HG03108 (cell line): ENCODE data around the gene KIF3A.

Source experiments
- ATAC-seq: cut with Tn5 transposase; IDR thresholded peaks from one replicate; pipeline ENCODE4 v1.9.1; 2021; ENCODE audit warnings: moderate library complexity; ENCODE audit not compliant: unreplicated experiment

KIF3A gene

GRCh38 chr5:132771503-132771998 is 34.2 kb upstream of the KIF3A start:
- ATAC-seq, result no peak

GRCh38 chr5:132770476-132771159 is 33.3 kb upstream of the KIF3A start:
- no peak for ATAC-seq

GRCh38 chr5:132768485-132768868 is 31.1 kb upstream of the KIF3A start:
- no peak for ATAC-seq

DNA sequence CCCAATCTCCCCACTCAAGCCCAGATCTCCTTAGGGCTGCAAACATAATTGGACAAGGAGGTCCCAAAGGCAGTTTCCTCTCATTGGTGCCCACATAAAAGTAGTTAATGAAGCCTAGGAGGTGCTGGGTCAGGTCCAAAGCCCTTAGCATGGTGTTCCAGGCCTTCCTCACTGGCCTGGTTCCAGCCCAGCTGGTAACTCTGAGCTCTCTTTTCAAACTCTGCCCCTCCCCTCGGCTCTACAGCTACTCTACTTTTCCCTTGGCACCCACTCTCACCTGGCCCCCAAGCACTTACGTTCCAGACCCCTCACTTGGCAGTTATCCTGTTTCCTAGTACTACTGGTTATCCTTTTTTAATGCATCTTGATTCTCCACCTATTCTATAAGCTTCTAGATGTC is 29.8 kb upstream of the KIF3A start:
- no peak for ATAC-seq

- ATAC-seq, result no peak
These were observed 29.4 kb upstream of the KIF3A start for GRCh38 chr5:132766806-132767055.

GRCh38 chr5:132766020-132766805 is 28.9 kb upstream of the KIF3A start:
- no peak for ATAC-seq

DNA sequence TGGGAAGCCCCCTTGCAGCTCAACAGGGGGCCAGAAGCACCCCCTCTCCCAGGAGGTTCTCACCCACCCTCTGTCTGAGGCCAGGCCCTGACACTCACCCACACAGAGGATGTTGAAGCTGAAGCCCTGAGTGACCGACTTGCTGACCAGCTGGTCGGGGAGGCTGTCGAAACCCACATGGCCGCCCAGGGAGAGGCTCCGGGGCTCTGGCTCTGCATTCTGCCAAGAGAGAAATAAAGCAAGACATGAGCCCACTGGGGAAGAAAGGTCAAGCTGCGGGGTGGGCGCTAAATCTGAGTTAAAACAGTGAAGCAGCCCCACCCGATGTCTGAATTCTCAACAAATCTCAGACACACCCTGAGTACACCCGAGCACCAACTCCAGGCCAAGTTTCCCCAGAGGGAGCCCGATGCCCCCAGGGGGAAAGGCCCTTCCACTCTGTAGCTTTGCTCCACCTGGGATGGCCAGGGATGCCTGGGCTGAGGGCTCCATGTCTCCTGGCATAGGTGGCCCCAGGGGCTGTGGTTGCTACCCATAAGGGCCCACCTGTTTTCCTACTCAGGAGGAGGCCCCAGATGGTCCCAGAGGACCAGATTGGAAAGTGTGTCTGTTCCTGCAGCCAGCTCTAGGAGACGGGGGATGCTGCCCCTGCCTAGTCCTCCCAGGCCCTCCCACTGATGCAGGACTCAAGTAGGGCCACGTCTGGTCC is 28.1 kb upstream of the KIF3A start:
- no peak for ATAC-seq

DNA sequence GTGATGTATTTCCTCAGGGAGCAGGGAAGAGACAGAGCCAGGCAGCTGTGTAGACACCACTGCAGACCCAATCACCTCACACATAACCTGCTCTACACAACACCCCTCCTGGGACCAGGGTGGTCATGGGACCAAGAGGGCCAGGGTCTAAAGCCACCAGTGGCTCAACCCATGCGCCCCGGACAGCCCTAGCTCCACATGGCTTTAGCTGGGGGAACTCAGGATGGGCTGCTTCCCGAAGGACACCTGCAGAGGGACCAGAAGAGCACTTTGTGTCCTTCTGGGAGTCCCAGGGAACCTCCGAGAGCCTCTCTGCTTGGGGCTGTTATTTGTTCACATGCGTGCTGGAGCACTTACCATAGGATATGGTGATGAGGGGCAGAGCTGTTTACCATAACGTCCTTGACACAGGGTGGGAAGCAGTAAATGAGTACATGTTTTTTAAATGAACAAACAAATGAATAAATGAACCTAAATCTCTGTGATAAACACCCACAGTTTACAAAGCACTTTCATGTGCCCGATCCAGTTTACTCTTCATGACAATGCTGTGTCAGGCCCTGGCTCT is 27.4 kb upstream of the KIF3A start:
- ATAC-seq, result no peak

- ATAC-seq, result no peak
These were observed 26.7 kb upstream of the KIF3A start for GRCh38 chr5:132764051-132764450.

GRCh38 chr5:132763181-132764036 is 26.1 kb upstream of the KIF3A start:
- no peak for ATAC-seq

GRCh38 chr5:132762246-132763000 is 25.1 kb upstream of the KIF3A start:
- no peak for ATAC-seq

- no peak for ATAC-seq
These were observed 24.2 kb upstream of the KIF3A start for GRCh38 chr5:132761321-132762240.

DNA sequence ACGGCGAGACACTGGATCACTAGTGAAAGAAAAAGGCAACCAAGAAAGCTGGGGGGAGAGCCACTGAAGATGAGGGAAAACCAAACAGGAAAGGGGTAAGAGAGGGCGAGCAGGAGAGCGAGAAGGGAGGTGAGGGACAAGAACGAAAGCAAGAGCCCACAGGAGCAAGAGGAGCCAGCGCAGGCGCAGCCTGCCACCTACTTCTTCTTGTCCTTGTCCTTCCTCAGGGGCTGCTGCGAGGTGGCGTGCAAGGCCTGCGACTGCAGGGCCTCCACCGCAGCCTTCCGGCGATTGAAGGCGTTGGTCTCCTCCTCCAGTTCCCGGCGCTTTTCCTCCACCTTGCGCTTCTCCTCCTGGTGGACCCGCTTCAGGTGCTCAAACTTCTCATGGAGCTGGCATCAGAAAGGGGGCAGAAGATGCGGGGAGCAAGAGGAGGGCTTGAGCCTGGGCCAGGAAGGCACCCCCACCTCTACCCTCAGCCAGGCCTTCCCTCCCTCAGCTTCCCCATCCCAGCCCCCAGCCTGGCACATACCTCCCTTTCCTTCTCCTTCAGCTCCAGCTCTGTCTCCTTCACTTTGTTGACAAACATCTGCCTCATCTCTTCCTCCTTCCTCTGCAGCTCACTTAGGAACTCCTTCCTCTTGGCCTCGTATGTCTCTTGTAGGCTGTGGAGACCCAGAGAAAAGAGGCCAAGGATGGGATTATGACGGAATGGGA is 23.4 kb upstream of the KIF3A start:
- ATAC-seq, result no peak

GRCh38 chr5:132760049-132760420 is 22.7 kb upstream of the KIF3A start:
- no peak for ATAC-seq

DNA sequence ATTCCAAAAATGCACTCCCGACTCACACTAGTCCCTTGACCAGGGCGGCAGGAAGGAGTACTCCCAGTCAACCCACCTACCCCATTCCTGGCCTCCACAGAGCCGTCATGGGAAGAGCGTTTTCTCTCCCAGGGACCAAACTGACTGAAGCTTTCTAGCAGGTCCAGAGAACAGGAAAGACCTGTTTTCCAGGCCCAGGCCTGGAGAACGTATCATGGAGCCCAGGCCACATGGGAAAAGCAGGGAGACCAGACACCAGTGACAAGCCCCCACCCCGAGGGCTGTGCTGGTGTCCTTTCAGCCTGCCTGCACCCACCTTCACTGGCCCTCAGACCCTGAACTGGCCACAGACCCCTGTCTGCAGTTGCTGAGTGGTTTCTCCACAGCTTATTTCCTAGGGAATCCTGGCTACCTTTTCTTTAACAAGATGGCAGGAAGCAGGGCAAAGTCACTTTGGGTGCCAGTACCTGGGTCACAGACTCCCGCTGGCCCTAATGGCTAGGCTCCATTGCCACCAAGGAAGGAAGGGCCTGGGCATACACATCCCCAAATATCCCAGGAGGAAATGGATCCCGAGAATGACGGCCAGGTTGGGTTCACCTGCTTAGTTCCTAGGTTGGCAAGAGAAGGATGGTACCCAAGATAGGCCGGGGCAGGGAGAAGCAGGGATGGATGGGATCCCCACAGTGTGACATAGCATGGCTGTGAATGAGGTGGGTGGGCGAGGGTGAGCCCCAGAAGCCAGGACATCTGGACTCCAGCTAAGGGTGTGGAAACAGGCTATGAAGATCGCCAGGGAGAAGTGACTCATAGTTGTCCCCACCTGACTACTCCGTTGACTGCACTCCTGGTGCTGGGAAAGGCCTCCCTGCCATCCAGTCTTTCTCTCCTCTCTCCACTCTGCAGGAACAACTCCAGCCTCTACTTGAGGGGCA is 22.0 kb upstream of the KIF3A start:
- ATAC-seq, result no peak

DNA sequence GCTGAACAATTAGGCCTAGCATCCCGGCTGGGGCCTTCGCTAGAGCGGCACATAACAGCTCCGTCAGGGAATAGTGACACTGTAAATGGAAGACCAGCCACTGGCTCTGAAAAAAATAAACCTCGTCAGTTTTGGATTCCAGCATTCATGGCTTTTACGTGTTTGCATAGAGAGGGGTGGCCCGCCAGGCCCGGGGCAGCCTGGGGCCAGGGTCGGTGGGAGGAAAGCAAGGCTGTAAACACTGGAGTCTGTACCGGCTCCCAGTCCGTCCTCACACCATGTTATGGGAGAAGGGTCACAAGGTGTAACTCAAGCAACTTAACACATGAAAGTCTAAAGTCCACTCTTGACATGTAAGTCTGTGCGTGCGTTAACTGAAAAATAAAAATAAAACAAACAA is 21.1 kb upstream of the KIF3A start:
- ATAC-seq, result no peak

DNA sequence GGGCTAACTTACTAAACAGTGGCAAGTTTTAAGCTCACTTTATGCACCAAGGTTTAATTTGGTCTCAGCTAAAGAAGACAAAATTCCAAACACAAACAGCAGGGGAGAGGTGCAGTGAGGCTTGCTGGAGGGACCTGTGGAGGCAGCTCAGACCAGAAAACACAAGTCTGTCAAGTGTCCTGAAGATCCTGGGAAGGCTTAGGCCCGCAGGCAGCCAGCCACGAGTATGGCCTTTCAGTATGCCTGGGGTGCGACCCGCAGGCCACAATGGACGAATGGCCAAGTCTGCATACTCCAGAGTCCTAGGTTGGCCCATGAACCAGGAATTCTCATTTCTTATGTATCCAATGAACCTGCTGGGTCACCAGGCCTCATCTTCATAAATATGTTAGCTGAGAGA is 19.2 kb upstream of the KIF3A start:
- ATAC-seq, result no peak
